ENCODE results near the gene TANC1.
"Not testable (repeated sequence)": the region's sequence is repeated elsewhere in the genome, so short reads cannot be mapped to it uniquely, and the experiment has no call there.

Gene TANC1

DNA sequence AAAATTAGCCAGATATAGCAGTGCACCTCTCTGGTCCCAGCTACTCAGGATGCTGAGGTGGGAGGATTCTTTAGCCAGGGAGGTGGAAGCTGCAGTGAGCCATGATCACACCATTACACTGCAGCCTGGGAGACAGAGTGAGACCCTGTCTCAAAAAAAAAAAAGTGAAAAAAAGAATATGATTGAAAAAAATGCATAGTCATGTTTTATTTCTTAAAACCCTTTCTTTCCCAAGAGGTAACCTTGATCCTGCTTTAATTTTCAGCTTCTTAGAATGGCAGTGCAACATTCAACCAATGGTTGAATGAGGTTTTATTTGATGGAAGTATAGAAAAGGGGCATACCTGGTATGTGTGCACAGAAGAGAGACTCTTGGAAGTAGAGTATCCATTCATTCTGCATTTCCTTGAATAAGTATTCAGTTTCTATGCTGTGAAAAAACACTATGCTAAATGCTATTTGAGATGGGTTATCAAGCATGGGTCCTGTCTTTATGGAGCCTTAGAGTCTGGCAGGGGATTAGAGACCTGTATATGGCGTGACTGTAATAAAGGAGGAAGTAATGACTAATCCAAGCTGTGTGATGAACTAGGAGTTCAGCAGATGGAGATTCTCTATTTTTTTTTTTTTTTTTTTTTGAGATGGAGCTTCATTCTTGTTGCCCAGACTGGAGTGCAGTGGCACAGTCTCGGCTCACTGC is 171.8 kb downstream of the TANC1 start:
- no peak for DNase-seq (ENCODE audit: low read depth in 2 of 2)

DNA sequence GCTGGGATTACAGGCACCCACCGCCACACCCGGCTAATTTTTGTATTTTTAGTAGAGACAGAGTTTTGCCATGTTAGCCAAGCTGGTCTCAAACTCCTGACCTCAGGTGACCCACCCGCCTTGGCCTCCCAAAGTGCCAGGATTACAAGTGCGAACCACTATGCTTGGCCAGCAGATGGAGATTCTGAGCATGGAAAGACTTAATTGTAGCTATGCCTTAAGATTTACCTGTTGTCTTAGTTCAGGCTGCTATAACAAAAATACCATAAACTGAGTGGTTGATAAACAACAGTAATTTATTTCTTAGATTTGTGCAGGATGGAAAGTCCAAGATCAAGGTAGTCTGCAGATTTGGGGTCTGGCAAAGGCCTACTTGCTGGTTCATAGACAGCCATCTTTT is 172.4 kb downstream of the TANC1 start:
- not testable (repeated sequence) for DNase-seq (ENCODE audit: low read depth in 2 of 2)

DNA sequence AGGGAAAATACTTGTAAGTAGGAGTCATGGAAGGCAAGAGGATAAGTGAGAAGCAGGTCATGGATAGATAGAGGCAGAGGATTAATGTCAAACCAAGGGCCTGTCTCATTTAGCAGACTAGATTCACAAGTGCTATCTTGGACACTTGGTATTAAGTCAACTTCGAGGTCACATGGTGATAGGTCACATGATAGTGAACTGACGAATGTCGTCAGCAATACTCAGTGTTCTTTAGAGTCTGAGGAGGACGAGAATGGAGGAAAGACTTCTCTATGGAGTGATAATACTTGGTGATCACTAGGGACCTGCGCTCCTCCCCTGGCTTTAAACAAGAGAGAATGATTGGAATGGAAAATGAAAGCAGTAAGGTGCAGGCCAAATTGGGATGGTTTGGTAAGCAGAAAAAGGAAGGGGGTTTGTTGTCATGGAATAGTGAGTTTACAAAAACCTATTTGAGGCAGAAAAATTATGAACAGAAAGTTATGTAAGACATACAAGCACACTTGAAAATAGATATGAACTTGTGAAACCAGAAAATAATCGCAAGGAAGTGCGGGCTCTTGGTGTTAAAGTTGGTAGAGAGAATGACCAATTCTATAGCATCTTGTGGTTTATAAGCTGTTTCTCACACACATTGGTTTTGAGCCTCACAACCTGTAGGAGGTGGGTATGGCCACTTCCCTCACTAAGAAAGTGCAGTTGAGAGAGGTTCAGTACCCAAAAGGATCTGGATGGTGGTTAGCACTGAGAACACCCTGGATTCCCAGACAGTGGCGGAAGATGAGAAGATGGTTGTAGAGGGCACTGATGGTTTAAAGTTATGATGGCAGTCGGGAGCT is 176.6 kb downstream of the TANC1 start:
- no peak for DNase-seq (ENCODE audit: low read depth in 2 of 2)

DNA sequence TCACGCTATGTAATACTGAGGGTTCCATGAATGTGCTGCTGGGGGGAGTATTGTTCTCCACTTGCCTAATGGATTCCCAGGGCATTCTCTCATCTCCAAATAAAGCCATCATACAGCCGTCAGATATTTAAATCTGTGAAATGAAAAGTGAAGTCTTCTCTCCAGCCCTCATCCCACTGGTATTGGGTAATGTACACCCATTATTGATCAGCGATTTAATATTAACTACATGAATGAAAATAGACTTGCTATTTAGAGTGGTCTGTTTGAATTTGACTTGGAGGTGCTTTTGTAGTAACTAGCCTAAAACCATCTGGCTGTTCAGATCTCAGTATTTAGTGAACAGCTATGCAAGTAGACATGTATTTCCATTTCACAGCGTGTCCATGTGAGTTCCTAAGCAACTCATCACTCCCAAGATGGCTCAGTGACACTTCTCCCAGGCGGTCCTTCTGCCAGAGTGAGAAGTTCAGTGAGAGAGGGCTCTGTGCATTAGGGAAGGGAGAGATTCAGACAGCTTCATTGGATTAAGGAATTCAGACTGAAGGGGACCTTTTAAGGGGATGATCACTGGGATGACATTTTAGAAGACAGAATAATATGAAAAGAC is 177.4 kb downstream of the TANC1 start:
- no peak for DNase-seq (ENCODE audit: low read depth in 2 of 2)

DNA sequence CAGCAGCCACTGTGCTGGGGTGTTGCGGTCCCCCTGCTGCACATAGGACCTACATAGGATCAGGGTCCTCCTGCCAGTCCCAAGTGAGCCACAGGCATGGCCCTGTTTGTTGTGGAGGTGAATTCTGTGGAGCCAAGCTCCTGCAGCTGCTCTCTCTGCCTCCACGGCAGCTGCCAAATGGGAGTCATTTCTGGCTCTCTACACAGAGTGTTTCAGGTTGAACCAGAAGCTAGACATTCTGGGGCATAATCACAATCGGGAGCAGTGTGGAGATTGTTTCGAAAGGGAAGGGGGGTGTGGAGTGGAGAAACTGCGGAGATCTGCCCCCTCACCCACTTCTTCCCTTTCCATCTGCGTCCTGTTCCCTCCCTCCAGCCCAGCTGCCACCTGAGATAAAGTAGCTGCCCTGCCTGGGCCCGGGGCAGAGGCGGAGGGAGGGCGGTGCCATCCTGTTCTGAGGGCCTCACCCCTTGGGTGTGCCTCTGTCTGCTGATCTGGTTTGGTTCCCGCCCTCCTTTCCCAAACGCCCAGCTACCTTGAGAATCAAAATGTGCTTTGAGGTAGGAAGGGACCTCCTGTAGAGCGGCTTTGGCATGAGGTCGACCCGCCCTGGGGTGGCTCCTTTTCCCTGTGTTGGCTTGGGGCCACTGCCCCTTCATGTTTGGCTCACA is 178.7 kb downstream of the TANC1 start:
- no peak for DNase-seq (ENCODE audit: low read depth in 2 of 2)

DNA sequence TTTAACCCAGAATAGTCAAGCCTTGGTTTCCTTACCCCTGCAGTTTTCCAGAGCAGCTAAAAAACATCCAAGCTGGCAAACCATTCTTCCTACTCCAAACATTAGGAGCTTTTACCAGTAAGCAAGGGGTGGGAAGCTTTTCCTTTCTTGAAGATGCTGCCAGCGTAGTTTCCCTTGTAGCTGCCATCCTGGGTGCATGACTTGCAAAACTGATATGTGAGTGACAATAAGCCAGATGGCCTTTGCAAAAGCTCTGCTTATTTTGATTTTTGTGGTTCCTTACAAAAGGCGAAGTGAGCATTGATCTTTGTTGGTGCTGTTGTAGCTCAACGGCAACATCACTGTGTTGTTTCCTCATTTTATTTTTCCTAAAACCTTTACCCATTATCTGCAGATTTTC is 179.2 kb downstream of the TANC1 start:
- DNase-seq (ENCODE audit: low read depth in 2 of 2) = no peak

DNA sequence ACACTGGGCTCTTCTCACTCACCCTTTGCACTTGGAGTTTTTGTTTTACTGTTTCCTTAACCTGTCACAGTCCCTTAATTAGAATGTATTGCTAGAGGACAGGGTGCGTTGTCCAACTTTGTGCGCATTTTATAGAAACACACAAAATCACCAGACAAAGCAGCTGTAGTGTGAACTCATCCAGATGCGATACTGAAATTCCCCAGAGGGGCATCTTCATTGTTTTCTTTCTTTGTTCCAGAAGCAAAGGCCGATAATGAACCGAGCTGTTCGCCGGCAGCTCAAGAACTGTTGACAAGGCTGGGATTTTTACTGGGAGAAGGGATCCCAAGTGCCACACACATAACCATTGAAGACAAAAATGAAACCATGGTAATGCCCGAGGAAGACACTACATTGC is 180.5 kb downstream of the TANC1 start:
- DNase-seq (ENCODE audit: low read depth in 2 of 2) = no peak

DNA sequence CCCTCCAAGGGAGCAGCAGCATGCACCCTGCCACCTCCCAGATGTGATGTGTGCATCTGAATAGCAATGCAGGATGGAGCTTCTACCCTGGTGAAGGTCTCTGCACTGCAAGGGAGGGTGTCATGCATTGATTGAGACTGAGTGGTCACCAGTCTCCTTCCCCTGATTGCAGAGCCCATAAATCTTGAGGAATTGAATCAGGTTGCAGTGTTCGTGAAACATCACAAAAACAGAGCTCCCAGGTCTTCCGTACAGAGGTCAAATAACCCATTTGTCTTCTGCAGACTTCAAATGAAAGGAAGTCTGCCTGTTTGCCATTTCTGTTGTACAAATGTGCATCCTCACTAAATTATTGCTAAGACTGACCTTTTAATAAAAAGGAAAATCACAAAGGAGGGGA is 181.3 kb downstream of the TANC1 start:
- DNase-seq (ENCODE audit: low read depth in 2 of 2) = no peak

DNA sequence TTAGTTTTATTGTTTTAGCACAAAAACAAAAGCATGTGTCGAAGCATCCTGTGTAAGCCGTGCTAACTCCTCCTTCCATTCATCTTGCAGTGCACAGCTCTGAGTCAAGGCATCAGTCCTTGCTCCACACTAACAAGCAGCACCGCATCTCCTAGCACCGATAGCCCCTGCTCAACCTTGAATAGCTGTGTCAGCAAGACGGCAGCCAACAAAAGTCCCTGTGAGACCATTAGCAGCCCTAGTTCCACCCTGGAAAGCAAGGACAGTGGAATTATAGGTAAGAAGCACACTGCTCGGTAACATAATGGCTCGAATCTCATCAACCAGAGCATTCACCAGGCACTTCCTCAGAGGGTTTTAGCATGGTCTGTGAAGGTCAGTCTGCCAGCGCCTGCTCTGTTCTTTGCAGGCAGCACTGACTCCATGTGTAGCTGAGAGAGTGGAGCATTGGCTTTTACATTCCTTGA is 181.9 kb downstream of the TANC1 start:
- DNase-seq (ENCODE audit: low read depth in 2 of 2) = no peak

DNA sequence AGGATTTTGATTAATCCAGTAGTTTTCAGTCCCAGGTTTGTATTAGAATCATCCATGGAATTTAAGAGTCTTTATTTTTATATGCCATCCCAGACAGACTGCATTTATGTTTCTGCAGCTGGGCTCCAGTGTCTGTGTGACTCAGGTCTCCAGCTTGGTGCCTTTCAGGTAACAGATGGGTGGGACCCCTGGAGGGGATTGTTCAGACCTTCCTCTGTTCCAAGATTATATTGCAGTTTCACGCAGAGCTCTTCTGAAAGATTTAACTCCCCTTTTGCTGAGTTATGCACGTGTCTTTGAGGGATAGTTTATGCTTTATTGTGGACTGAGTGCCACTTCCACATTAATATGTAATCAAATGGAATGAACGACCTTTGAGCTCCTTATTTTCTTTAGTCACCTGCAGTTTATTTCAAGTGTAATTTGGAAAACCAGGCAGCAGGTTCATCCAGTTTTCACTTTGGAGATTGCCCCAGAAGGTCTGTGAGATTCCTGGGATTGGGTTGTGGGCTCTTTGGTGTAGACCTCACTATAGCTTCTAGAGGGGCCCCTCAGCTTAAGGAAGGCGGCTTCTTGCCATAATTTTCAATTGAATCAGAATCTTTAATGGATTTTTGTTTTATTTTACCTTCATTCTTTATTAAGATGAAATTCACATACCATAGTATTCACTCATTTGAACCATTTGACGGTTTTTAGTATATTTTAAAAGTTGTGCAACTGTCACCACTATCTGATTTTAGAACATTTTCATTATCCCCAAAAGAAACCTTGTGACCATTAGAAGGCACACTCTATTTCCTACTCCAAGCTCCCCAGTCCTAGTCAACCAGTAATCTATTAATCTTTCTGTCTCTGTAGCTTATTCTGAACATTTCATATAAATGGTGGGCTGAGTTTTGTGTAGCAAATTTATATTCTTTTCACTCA is 183.0 kb downstream of the TANC1 start:
- DNase-seq (ENCODE audit: low read depth in 2 of 2) = no peak

DNA sequence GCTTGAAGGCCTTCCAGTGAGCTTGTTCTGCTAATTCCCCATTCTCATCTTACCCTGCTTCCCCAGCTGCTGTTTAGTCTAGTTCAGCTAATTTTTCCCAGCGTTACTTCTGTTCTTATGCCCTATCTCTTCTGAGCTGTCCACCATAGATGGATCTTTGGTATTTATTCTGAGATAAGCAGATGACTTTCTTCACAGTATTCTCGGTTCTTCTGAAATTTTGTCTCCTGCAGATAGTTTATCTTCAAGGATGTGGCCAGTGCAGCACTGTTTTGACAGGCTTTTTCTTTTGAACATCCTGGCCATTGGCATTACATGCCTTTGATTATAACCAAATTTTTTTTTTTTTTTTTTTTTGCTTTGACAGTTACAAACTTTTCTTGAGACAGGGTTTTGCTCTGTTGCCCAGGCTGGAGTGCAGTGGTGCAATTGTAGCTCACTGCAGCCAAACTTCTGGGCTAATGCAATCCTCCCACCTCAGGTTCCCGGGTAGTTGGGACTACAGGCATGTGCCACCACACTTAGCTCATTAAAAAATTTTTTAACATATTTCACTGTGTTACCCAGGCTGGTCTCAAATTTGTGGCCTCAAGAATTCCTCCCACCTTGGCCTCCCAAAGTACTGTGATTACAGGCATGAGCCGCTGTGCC is 183.8 kb downstream of the TANC1 start:
- DNase-seq (ENCODE audit: low read depth in 2 of 2) = no peak

DNA sequence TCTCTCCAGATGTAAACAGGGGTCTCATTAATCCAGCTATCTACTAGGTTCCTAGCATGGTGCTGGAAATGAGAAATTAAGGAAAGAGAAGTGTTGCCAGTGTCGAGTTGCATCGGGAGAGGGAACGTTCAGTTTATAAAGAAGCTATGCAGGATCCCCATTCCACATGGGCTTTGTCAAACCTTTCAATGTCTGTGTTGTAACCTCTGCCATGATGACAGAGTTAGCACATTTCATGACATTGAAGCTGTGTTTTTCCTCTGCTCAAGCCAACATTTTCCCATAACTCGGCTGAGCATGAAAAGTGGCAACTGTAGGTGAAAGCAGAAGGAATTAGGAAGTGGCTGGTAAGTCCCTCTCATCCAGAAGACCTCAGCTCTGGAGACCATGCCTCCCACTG is 184.6 kb downstream of the TANC1 start:
- DNase-seq (ENCODE audit: low read depth in 2 of 2) = no peak

DNA sequence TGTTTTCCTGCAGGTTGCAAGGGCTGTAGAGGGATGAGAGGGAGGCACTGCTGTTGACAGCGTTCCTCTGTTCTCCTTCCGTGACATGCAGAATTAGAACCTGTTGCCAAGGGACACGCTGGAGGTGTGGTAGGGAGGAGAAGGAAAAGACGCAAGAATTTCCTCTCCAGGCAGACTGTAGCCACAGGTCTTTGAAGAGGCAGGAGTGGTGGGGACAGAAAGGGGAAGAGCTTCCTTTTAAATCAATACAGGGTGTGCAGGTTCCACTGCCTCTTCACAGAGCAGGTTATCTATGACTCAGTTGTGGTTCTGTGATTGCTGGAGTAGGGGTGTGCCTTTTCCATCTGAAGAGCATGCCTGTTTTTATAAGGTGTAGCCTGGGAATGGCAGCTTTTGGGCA is 185.0 kb downstream of the TANC1 start:
- no peak for DNase-seq (ENCODE audit: low read depth in 2 of 2)

DNA sequence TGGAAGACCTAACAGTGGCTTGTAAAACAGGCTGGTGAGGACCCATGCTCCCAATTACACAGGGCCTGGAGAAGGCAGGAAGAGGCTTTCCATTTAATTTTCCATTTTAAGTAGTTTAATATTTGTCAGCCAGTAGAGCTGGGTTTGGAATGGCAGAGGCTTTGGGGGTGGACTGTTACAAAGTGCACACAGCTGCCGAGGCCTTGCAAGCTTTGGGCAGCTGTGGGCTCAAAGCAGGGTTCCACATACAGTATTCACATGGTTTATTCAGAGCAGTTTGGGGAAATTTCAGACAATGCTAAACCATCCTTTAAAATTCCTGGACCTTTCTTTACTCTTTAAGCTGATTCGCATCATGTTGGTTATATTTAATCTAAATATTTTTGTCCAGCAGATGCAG is 185.5 kb downstream of the TANC1 start:
- DNase-seq (ENCODE audit: low read depth in 2 of 2) = no peak

DNA sequence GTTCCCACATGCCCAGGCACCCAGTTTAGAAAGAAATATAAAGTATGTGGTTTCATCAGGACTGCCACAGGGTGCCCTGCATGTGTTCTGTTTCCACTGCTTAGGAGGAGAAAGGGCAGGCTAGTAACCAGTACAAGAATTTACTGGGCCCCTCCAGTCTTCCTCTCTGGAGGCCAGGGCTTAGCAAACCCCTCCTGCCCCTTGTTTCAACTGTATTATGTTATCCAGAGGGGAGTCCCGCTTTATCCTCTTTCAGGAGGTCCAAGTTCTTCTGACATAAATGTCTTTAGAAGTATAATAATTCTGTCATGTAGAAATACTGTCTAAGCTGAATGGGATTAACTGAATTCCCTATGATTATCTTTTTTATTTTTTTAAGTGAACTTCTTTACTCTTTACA is 185.9 kb downstream of the TANC1 start:
- no peak for DNase-seq (ENCODE audit: low read depth in 2 of 2)

DNA sequence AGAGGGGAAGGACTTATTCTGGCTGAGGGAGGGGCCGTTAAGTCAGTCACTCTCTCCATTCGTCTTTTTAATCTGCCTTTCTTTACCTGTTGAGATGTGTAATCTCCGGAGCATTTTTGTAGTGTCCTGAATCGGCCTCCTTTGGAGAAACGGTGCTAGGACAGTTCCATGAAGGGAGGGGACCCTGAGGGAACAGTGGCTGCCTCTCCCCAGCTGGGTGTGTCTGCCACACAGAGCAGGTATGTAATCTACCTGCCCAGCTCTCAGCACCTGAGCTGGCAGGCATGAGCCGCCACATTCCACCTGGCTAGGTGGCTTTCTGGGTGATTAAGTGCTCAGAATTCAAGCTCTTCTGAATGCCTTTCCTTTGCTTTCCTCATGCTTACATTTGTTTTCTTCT is 186.9 kb downstream of the TANC1 start:
- DNase-seq (ENCODE audit: low read depth in 2 of 2) = no peak

DNA sequence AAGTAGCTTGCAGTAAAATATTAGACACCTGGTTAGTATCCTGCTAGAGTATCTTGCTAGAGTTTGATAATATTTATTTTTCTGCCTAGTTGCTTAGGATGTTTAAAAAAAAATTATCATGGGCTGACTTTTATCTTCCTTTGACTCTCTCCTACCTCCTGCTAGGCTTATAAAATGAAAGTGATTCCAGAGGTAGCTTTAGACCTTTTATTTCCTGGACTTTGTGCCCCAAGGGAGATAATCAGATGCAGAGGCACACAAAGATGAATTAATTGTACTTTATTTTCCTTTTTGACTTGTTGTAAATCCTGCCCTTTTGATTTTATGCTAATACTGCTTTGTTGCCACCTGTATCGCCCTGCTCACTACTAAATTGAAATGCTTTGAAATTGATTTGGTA is 187.4 kb downstream of the TANC1 start:
- no peak for DNase-seq (ENCODE audit: low read depth in 2 of 2)

DNA sequence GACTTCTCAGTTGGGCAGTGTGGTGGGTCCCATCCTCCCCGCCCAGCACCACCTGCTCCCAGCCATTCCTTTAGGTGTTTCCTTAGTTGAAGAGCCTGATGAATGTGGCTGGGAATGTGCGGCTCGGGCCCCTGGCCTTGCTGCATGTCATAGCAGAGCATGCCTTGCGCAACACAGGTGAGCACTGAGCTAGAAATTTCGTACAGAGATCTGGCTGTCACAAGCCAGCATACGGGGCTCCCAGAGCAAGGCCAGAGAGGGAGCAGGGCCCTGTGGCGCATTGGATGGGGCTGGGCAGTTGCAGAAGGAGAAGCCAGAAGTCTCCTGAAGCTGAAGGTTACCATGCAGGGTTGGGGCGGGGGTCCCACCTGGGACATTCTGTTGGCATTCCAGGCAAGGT is 188.4 kb downstream of the TANC1 start:
- no peak for DNase-seq (ENCODE audit: low read depth in 2 of 2)

DNA sequence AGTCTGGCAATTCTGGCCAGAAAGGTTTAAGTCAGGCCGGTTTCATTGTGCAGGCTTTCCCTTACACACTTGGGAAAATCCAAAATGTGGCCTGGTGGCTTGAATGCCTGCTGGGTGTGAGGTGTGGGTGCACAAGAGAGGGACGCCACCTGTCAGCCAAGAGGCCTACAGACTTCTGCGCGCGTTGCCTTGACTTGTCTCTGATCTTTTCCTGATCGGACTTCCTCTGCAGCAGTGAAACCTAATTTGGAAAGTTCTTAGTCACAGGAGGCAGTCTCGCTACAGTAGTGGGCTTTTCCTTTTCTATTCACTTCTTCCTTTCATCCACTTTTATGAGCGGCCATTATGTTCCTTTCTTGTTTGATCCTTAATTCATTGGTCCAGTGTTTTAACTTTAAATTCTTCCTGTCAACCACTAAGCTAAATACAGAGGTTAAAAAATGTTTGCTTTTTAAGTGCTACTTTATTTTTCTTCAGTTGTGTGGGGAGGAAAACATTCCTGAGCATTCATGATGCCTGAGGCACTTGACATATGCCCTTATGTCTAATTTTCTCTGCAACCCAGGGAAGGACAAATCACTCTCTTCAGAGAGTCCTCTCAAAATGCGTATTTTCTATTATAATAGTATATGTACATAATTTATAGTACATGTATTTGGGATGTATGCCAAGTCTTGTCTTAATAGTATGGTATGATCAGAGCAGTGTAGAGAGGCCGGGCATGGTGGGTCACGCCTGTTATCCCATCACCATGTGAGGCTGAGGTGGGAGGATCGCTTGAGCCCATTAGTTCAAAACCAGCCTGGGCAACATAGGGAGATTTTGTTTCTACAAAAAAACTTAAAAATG is 189.1 kb downstream of the TANC1 start:
- DNase-seq (ENCODE audit: low read depth in 2 of 2) = peak in 1 of 2 experiments; percentile 9

DNA sequence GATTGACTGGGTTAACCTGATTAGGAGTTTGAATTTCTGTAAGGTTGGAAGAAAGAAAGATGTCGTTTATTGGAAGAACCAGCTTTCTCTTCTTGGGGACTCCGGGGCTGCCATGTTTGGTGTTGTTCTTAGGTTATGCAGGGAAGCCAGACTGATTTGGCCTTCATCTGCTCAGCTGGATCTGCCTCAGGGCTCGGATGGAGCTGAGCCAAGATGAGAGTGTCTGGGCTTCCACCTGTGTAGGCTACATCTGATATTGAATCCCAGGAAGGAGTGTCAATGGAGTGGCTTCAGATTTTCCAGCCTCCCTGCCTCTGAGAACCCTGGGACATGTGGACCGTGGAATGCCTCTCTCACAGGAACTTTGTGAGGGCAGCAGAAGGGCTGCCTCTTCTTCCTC is 192.0 kb downstream of the TANC1 start:
- DNase-seq (ENCODE audit: low read depth in 2 of 2) = no peak
